ENCODE measurements around the gene UFD1. TPM values are rescaled to one million over a fixed set of nuclear protein-coding genes. Genes with fewer than 3 reads are reported as not detected.

Gene UFD1
- total RNA-seq, 4 donors from 2014 or later = 26.9 to 38.1 (median 30.1) TPM

DNA sequence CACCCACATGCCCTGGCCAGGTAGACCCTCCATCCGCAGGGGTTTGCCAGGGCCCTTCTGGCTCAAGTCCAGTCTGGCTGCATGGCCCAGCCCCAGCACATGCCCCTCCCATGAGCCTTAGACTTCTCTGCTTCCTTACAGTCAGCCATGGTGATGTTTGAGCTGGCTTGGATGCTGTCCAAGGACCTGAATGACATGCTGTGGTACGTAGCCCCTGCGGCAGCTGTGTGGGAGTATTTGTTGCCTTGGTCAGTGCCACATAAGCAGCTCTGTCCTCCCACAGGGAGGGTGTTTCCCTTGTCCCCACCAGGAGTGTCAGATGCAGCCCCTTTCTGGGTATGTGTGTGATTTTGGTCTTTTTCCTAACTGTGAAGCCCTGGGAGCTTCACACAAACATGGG is 18.3 kb upstream of the UFD1 start:
- TF ChIP-seq EP300 (IDR thresholded peaks at IDR 0.05) (no peak), POLR2A (IDR thresholded peaks at IDR 0.05) (no peak)
- TF ChIP-seq, protein P1, sequence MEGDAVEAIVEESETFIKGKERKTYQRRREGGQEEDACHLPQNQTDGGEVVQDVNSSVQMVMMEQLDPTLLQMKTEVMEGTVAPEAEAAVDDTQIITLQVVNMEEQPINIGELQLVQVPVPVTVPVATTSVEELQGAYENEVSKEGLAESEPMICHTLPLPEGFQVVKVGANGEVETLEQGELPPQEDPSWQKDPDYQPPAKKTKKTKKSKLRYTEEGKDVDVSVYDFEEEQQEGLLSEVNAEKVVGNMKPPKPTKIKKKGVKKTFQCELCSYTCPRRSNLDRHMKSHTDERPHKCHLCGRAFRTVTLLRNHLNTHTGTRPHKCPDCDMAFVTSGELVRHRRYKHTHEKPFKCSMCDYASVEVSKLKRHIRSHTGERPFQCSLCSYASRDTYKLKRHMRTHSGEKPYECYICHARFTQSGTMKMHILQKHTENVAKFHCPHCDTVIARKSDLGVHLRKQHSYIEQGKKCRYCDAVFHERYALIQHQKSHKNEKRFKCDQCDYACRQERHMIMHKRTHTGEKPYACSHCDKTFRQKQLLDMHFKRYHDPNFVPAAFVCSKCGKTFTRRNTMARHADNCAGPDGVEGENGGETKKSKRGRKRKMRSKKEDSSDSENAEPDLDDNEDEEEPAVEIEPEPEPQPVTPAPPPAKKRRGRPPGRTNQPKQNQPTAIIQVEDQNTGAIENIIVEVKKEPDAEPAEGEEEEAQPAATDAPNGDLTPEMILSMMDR (IDR thresholded peaks at IDR 0.05) = no peak
- DNase-seq (ENCODE audit: low spot score in 2 of 2) = no peak

DNA sequence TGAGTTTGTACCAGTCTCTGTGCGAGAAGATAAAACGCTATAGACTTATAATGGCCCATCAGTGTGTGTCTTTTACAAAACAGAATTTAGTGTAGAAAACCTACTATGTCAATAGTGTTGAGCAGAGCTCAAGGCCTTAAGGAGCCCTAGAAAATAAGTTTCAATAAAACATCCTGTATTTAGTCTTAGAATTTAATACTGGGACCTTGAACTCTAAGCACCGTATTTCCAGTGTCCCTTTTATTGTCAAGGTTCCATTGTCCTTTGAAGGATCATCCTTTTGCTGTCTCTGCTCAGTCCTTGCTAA is 17.3 kb upstream of the UFD1 start:
- H3K36me3 ChIP-seq = no peaks in the 10 kb centered on the region
- H3K27me3 ChIP-seq = no peaks in the 10 kb centered on the region
- H3K4me1 ChIP-seq = peaks cover 0 to 9% (median 0%) of the 10 kb centered on the region in 4 donors
- TF ChIP-seq POLR2A (IDR thresholded peaks at IDR 0.05) (no peak), EP300 (IDR thresholded peaks at IDR 0.05) (no peak)
- TF ChIP-seq, protein P1 (IDR thresholded peaks at IDR 0.05) = no peak
- no peaks in the 10 kb centered on the region for H3K9me3 ChIP-seq
- 94 to 97% methylated on average over 3 of the region's 3 CpGs for WGBS, 2 donors
- no peak overlapping the region for H3K27ac ChIP-seq
- no peak overlapping the region for H3K4me3 ChIP-seq
- DNase-seq (ENCODE audit: low spot score in 2 of 2) = no peak

More for the DNA sequence above, 18.3 kb upstream of the UFD1 start:
- WGBS, 2 donors = 32 to 40% methylated on average over 1 to 3 of the region's 3 CpGs
- Histone ChIP-seq H3K27ac (peak overlapping the region in 1 of 4 donors; percentile 33), H3K4me1 (peaks cover 0 to 9% (median 0%) of the 10 kb centered on the region in 4 donors), H3K9me3 (no peaks in the 10 kb centered on the region), H3K4me3 (no peak overlapping the region), H3K27me3 (no peaks in the 10 kb centered on the region), H3K36me3 (no peaks in the 10 kb centered on the region)

DNA sequence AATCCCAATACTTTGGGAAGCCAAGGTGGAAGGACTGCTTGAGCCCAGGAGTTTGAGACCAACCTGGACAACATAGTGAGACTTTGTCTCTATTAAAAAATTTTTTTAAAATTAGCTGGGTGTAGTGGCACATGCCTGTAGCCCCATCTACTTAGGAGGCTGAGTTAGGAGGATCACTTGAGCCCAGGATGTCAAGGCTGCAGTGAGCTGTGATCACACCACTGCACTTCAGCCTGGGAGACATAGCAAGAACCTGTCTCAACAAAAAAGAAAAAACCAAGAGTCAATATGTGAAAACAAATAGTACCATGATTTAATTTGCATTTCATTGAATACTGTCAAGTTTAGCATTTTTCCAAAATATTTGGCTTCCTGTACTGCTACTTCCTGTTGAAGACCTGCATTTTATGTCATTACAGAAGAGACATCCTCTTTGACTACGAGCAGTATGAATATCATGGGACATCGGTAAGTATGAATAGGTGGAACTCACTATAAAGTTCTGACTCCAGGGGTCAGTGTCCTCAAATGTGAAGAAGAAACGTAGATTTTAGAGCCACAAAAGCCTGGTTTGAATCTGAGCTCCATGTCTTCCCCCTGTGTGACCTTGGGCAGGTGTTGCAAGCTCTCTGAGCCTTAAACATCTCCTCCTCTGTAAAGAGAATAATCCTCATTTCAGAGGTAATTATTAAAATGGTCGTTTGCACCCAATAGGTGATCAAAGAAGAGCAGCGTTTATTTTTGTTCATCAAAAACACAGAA is 16.8 kb upstream of the UFD1 start:
- no peak for DNase-seq (ENCODE audit: low spot score in 2 of 2)
- 69 to 75% methylated on average over 5 of the region's 5 CpGs for WGBS, 2 donors
- TF ChIP-seq, protein P1 (IDR thresholded peaks at IDR 0.05) = no peak
- TF ChIP-seq EP300 (IDR thresholded peaks at IDR 0.05) (no peak), POLR2A (IDR thresholded peaks at IDR 0.05) (no peak)
- Histone ChIP-seq H3K9me3 (no peaks in the 10 kb centered on the region), H3K27me3 (no peaks in the 10 kb centered on the region), H3K4me1 (peaks cover 0 to 9% (median 0%) of the 10 kb centered on the region in 4 donors), H3K4me3 (no peak overlapping the region), H3K36me3 (no peaks in the 10 kb centered on the region), H3K27ac (no peak overlapping the region)

DNA sequence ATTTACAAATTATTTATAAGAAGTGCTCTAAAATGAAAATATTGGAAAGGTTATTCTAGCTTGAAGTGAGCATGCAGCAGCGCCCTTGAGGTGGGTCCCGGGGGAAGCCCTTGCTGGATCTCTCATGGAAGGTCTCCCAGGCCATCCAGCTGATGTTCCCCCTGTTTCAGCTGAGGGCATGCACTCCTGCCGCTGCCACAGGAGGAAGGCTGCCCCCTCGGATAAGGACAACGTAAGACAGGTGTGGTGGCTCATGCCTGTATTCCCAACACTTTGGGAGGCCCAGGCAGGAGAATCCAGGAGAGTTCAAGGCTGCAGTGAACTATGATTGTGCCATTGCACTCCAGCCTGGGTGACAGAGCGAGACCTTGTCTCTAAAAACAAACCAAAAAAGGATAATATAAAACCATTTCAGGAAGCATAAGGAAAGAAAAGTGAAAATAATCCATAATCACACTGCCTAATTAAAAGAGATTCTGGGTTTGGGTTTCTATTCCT is 15.7 kb upstream of the UFD1 start:
- no peak for TF ChIP-seq EP300 (IDR thresholded peaks at IDR 0.05)
- TF ChIP-seq POLR2A (IDR thresholded peaks at IDR 0.05) = no peak
- TF ChIP-seq, protein P1 (IDR thresholded peaks at IDR 0.05) = no peak
- Histone ChIP-seq H3K36me3 (no peaks in the 10 kb centered on the region), H3K4me3 (no peak overlapping the region), H3K27ac (no peak overlapping the region), H3K27me3 (no peaks in the 10 kb centered on the region), H3K4me1 (peaks cover 0 to 9% (median 0%) of the 10 kb centered on the region in 4 donors), H3K9me3 (no peaks in the 10 kb centered on the region)
- 93 to 96% methylated on average over 6 of the region's 6 CpGs for WGBS, 2 donors
- no peak for DNase-seq (ENCODE audit: low spot score in 2 of 2)

DNA sequence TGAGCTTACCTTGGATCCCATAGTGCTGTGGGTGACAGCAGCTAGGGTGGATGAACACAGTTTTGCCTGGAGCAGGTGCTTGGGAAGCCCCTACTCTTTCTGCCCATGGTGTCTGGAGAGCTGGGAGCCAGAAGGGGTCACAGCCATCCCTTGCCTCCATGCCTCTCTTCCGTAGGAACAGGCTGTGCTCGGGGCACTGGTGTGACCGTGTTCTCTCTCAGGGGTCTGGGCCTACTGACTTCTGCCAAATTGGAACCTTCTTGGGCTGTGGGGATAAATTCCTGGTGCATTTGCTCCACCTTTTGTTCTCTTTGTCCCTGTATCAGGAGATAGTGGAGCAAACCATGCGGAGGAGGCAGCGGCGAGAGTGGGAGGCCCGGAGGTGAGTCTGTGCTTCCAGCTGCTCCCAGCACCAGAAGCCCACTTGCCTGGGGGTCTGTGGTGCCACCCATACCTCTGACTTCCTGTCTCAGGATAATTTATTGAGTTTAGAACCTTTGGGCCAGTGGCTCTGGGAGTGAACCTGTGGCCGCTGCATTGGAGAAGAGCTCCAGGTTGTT is 15.1 kb upstream of the UFD1 start:
- H3K9me3 ChIP-seq = no peaks in the 10 kb centered on the region
- H3K4me1 ChIP-seq = peaks cover 0 to 16% (median 0%) of the 10 kb centered on the region in 4 donors
- DNase-seq (ENCODE audit: low spot score in 2 of 2) = no peak
- WGBS, 2 donors = 90 to 98% methylated on average over 8 of the region's 8 CpGs
- H3K27me3 ChIP-seq = no peaks in the 10 kb centered on the region
- no peaks in the 10 kb centered on the region for H3K36me3 ChIP-seq
- no peak overlapping the region for H3K27ac ChIP-seq
- TF ChIP-seq, protein P1 (IDR thresholded peaks at IDR 0.05) = no peak
- no peak for TF ChIP-seq POLR2A (IDR thresholded peaks at IDR 0.05)
- TF ChIP-seq EP300 (IDR thresholded peaks at IDR 0.05) = no peak
- H3K4me3 ChIP-seq = no peak overlapping the region

All from tibial nerve (tissue), 4 donors.